GM23248 (cell line): Measurements from ENCODE around the gene CCSAP.

Source experiments
- EZH2 ChIP-seq: fragments of 200-600 bp; sonication (generic); IDR thresholded peaks from 2 replicates; pipeline ENCODE4 v1.6.1; 2018; ENCODE audit warnings: antibody characterized with exemption, mild to moderate bottlenecking; ENCODE audit not compliant: insufficient read depth, poor library complexity, severe bottlenecking
- EZH2phosphoT487 ChIP-seq: fragments of 200-600 bp; sonication (generic); IDR thresholded peaks from 2 replicates; pipeline ENCODE4 v1.6.1; 2018; ENCODE audit warnings: antibody characterized with exemption, moderate library complexity, mild to moderate bottlenecking, low read depth; ENCODE audit not compliant: insufficient read depth

DNA sequence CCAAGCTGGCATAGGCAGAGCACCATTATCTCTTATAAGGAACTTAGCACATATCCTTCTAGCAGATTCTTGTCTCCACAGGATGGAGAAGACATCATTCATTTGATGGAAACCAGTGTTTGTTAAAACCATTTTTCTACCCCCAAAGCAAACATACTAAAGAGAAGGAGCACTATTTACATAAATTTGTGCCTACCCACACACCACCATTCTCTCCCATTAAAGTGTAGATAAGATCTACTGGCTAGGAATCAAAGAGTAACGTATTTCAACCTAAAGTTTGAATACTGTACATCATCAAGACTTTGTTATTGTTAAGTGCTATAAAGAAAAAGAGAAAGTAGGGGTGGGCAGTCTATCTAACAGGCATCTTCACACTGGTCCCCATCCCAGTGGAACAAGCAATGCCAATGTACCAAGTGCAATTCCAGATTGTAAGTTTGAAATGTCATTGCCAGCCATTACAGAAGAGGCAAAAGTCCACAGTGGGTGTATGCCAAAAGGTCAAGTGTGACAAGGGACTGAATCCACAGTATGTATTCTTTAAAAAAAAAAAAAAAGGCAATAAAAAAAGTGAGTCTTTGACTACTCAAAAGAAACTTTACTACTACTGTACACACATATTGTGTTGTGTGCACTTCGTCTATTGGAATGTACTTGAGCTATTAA, 18.8 kb downstream of the CCSAP start:
- TF ChIP-seq EZH2 = no peak
- no peak for TF ChIP-seq EZH2phosphoT487
